ENCODE data around the gene OR5M3.

- TF ChIP-seq POLR2A (IDR thresholded peaks at IDR 0.05; ENCODE audit: low read length) (no peak), GATA1 (IDR thresholded peaks at IDR 0.05; ENCODE audit: low read depth, low read length) (no peak)
Measured at GRCh38 chr11:56457076-56457475, 16.1 kb downstream of the OR5M3 start.

Measured in erythroblast (primary cell).